Measurements from ENCODE around the gene NFKBIB.

GRCh38 chr19:38949580-38950367 is 50.0 kb downstream of the NFKBIB start:
- no peak for TF ChIP-seq CTCF (IDR thresholded peaks at IDR 0.05; ENCODE audit: control extremely low read depth in 1 of 3, insufficient read depth in 1 of 3, low read depth in 1 of 3, low read length in 3 of 3)
- TF ChIP-seq POLR2A (IDR thresholded peaks at IDR 0.05; ENCODE audit: control extremely low read depth in 1 of 2, low read depth in 2 of 2, low read length in 2 of 2) = no peak

All from H1 (cell line).